Activated naive CD8-positive, alpha-beta T cell (primary cell): ENCODE data around the gene THAP2.

Experiments used
- H3K27ac Mint-ChIP-seq: one replicate; pipeline ENCODE4 v1.8.0; 2021; ENCODE audit warnings: mixed read lengths
- H3K27me3 Mint-ChIP-seq: one replicate; pipeline ENCODE4 v1.8.0; 2021; ENCODE audit warnings: mixed read lengths
- H3K36me3 Mint-ChIP-seq: one replicate; pipeline ENCODE4 v1.8.0; 2021; ENCODE audit warnings: mixed read lengths
- H3K4me1 Mint-ChIP-seq: one replicate; pipeline ENCODE4 v1.8.0; 2021; ENCODE audit warnings: low read depth, mixed read lengths
- H3K4me3 Mint-ChIP-seq: one replicate; pipeline ENCODE4 v1.8.0; 2021; ENCODE audit warnings: mild to moderate bottlenecking, mixed read lengths
- H3K9me3 Mint-ChIP-seq: one replicate; pipeline ENCODE4 v1.8.0; 2021; ENCODE audit warnings: low read depth, mixed read lengths

THAP2 gene

DNA sequence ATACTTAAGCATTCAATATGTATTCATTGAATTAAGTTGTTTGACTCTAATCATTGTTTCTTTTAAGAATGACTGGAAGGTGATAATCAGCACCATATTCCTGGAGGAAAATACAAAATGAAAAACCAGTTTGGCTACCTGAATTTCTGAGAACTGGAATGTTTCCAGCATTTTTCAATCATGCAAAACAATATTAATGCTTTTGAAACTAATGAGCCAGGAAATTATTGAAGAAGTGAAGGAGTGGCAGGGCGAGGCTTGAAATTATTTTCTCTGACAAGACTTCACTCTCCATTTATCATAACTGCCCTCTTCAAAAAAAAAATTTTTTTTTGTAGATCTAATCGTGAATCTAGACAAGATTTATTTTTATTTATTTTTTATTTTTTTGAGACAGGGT, 40.8 kb downstream of the THAP2 start:
- H3K9me3 Mint-ChIP-seq = no peaks in the 10 kb centered on the region
- H3K27me3 Mint-ChIP-seq = no peaks in the 10 kb centered on the region
- peaks cover 5% of the 10 kb centered on the region for H3K4me1 Mint-ChIP-seq
- no peak overlapping the region for H3K4me3 Mint-ChIP-seq
- H3K27ac Mint-ChIP-seq = no peak overlapping the region
- peaks cover 17% of the 10 kb centered on the region for H3K36me3 Mint-ChIP-seq

DNA sequence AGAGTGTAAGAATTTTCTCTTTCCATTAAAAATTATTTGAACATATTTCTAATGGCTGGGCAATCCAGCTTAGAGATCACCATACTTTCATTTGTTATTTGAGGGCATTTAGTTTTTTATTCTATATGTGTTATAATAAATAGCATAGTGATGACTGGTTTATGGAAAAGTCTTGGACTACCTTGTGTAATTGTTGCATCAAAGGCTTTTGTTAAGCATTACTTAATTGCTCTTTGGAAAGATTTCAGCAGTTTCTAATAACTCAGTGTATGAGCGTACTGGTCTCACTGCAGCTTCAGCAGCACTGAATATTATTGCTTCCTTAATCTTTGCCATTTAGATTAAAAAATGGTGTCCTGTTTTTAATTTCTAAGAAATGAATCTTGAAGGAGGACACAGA, 44.6 kb downstream of the THAP2 start:
- no peak overlapping the region for H3K4me3 Mint-ChIP-seq
- H3K4me1 Mint-ChIP-seq = peaks cover 5% of the 10 kb centered on the region
- no peak overlapping the region for H3K27ac Mint-ChIP-seq
- peaks cover 20% of the 10 kb centered on the region for H3K9me3 Mint-ChIP-seq
- H3K27me3 Mint-ChIP-seq = no peaks in the 10 kb centered on the region
- H3K36me3 Mint-ChIP-seq = peaks cover 29% of the 10 kb centered on the region

DNA sequence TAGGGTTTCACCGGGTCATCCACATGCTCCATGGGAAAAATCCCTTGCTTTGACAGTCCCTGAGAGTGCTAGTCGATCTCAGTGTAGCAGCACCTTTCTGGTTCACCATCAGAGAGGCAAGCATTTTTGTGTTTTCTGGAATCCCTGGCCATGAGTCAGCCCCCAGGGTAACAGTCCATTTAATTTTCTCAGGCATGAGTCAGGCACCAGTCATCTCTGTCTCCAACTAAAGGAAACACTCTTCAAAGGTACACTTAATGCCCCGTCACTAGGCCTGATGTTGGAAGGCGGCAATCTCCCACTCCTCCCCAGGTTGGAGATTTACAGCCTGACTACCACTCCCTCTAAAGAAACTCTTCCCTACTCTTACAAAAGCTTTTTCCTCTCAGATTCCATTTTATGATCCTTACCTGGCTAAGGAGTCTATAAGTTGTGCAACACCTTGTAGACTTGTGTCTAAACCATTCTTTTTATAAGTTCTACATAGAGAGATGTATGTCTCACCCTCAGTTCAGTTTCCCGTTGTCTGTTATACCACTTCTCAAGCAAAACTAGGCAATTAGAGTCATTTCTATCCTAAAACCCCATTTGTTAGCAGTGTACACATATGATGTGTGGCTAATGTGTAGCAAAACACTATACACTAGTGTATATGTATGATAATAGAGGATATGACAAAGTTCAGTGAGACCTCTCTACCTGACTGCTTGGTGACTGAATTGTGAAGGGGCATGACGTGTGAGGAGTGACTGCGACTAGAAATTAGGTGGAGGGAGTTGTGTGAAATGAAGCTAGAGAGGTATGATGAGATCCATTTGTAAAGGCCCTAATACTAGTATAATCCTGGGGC, 46.4 kb downstream of the THAP2 start:
- H3K36me3 Mint-ChIP-seq = peaks cover 26% of the 10 kb centered on the region
- H3K4me1 Mint-ChIP-seq = peaks cover 5% of the 10 kb centered on the region
- H3K4me3 Mint-ChIP-seq = no peak overlapping the region
- H3K27me3 Mint-ChIP-seq = no peaks in the 10 kb centered on the region
- H3K27ac Mint-ChIP-seq = no peak overlapping the region
- H3K9me3 Mint-ChIP-seq = peaks cover 34% of the 10 kb centered on the region

DNA sequence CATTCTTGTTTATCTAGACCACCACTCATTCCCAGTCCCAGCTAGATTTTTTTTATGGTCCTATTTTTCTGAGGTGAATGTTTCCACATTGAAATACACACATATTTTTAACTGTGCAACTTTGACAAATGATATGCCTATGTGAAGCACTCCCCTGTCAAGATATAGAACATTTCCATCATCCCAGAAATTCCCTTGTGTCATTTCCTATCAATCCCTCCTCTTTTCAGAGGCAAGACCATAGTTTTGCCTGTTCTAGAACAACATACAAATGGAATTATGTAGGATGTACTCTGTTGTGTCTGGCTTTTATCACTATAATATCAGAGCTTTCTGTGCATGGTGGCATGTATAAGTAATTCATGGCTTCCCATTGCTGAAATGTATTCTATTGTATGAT, 54.5 kb downstream of the THAP2 start:
- peaks cover 24% of the 10 kb centered on the region for H3K9me3 Mint-ChIP-seq
- no peaks in the 10 kb centered on the region for H3K4me1 Mint-ChIP-seq
- no peak overlapping the region for H3K4me3 Mint-ChIP-seq
- H3K27me3 Mint-ChIP-seq = no peaks in the 10 kb centered on the region
- H3K36me3 Mint-ChIP-seq = no peaks in the 10 kb centered on the region
- H3K27ac Mint-ChIP-seq = no peak overlapping the region

DNA sequence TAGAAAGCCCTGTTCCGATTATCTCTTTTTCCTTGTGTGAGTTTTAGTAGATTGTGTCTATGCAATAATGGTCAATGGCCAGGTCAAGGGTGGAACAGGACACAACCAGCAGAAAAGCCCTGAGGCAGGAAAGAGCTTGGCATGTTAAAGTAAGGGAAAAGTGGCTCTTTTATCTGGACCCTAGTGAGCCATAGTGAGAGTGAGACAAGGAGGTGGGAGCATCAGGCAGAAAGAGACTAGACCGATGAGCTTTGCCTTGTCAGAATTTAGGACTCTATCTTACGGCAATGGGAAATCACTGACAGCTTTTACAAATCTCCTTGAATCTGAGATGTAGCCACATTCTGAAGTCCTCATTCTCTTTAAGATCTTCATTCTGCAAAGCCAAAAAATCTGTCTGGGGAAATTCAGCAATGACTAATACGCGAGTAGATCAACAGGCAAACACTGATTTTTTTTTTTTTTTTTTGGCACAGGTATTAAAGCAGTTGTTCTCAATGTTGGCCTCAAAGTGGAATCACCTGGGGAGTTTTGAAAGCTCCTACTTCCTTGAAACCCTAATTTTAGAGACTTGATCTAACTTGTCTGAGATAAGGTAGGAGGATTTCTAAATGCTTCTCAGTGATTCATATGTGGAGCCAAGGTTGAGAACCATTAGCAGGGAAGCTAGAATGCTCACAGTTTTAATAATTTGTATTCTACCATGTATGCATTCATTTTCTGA, 55.7 kb downstream of the THAP2 start:
- no peaks in the 10 kb centered on the region for H3K27me3 Mint-ChIP-seq
- no peak overlapping the region for H3K4me3 Mint-ChIP-seq
- no peaks in the 10 kb centered on the region for H3K36me3 Mint-ChIP-seq
- peaks cover 14% of the 10 kb centered on the region for H3K9me3 Mint-ChIP-seq
- H3K27ac Mint-ChIP-seq = no peak overlapping the region
- H3K4me1 Mint-ChIP-seq = no peaks in the 10 kb centered on the region

DNA sequence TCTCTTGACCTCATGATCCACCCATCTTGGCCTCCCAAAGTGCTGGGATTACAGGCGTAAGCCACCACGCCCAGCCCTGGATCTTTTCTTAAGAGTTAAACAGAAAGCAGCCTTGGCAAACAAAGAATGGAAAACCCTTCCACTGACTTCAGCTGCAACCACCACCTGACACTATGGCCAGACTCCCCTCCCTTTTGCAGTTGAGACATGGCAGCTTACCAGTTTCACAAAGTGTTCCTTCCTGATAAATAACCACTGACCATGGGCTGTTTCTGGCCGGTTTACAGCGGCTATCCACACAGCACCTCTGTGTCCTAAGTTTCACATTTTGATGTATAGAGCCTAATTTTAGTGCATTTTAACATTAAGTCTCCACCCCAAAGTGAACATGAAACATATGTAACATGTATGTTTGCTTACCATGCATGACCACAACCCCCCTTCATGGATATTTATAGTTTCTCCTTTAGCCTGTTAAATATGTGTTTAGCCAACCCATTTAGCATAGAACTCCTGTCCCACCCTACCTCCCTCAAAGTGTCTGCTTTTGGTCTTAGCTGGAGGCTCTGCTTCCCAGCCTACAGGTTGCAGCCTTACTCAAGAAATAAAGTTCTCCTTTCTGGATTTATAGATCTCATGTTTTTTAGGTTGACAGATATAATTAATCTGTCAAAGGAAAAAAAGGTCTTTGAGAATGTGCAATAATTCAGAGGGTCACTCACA, 57.8 kb downstream of the THAP2 start:
- Mint-ChIP-seq H3K4me1 (no peaks in the 10 kb centered on the region), H3K4me3 (no peak overlapping the region), H3K36me3 (no peaks in the 10 kb centered on the region), H3K27me3 (no peaks in the 10 kb centered on the region), H3K9me3 (no peaks in the 10 kb centered on the region), H3K27ac (no peak overlapping the region)

DNA sequence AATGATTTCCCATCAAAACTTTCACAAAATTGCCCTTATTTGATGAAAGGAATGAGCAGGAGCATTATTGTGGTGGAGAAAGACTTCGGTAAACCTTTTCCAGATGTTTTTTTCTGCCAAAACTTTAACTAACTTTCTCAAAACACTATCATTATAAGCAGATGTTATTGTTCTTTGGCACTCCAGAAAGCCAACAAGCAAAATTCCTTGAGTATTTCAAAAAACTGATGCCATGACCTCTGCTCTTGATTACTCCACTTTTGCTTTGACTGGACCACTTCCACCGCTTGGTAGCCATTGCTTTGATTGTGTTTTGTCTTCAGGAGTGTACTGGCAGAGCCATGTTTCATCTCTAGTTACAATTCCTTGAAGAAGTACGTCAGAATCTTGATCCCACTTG, 60.9 kb downstream of the THAP2 start:
- Mint-ChIP-seq H3K9me3 (no peaks in the 10 kb centered on the region), H3K36me3 (no peaks in the 10 kb centered on the region), H3K27ac (no peak overlapping the region), H3K4me1 (no peaks in the 10 kb centered on the region), H3K27me3 (no peaks in the 10 kb centered on the region), H3K4me3 (no peak overlapping the region)

DNA sequence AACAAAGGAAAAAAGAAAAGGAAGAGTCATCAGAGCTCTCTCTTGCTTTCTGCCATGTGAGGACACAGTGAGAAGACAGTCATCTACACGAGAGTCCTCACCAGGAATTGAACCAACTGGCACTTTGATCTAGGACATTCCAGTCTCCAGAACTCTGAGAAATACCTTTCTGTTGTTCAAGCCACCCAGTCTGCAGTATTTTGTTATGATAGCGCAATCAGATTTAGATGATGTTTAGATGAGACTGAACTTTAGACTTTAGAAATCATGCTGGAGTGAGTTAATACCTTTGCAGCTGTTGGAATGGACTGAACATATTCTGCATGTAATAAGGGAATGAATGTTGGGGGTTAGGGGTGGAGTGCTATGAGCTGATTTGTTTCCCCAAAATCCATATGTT, 62.4 kb downstream of the THAP2 start:
- H3K9me3 Mint-ChIP-seq = no peaks in the 10 kb centered on the region
- H3K4me3 Mint-ChIP-seq = no peak overlapping the region
- no peak overlapping the region for H3K27ac Mint-ChIP-seq
- no peaks in the 10 kb centered on the region for H3K36me3 Mint-ChIP-seq
- H3K27me3 Mint-ChIP-seq = no peaks in the 10 kb centered on the region
- H3K4me1 Mint-ChIP-seq = no peaks in the 10 kb centered on the region

DNA sequence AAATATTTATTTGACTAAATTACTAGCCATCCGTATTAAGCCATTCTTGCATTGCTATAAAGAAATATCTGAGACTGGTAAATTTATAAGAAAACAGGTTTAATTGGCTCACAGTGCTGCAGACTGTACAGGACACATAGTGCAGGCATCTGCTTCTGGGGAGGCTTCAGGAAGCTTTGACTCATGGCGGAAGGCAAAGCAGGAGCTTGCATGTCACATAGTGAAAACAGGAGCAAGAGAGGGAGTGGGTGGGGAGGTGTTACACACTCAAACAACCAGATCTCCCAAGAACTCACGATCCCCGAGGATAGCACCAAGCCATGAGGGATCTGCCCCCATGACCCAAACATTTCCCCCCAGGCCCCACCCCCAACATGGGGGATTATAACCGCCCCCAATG, 63.9 kb downstream of the THAP2 start:
- H3K36me3 Mint-ChIP-seq = no peaks in the 10 kb centered on the region
- H3K27me3 Mint-ChIP-seq = no peaks in the 10 kb centered on the region
- H3K4me3 Mint-ChIP-seq = no peak overlapping the region
- H3K27ac Mint-ChIP-seq = no peak overlapping the region
- no peaks in the 10 kb centered on the region for H3K9me3 Mint-ChIP-seq
- no peaks in the 10 kb centered on the region for H3K4me1 Mint-ChIP-seq
